GM12892 (cell line): Measurements from ENCODE around the gene HK1.
"Not testable (repeated sequence)": the region's sequence is repeated elsewhere in the genome, so short reads cannot be mapped to it uniquely, and the experiment has no call there.

Source experiments
- DNase-seq: peaks from one replicate; pipeline ENCODE4 v3.0.0; 2011; ENCODE audit not compliant: insufficient read length
- FAIRE-seq: peaks from 2 replicates; lab custom pipeline; 2011; peaks lifted over from hg19 to GRCh38; lab: Jason Lieb, UNC
- POLR2A ChIP-seq: IDR thresholded peaks from 2 replicates; pipeline ENCODE4 v1.6.1; 2011; ENCODE audit warnings: low read depth, low read length, control low read depth
- POLR2AphosphoS5 ChIP-seq: IDR thresholded peaks from 2 replicates; pipeline ENCODE4 v1.6.1; 2011; ENCODE audit warnings: low read depth, low read length, control low read depth
- TAF1 ChIP-seq: IDR thresholded peaks from 2 replicates; pipeline ENCODE4 v1.6.1; 2011; ENCODE audit warnings: low read depth, mild to moderate bottlenecking, control low read depth, low read length, borderline replicate concordance

Gene HK1

DNA sequence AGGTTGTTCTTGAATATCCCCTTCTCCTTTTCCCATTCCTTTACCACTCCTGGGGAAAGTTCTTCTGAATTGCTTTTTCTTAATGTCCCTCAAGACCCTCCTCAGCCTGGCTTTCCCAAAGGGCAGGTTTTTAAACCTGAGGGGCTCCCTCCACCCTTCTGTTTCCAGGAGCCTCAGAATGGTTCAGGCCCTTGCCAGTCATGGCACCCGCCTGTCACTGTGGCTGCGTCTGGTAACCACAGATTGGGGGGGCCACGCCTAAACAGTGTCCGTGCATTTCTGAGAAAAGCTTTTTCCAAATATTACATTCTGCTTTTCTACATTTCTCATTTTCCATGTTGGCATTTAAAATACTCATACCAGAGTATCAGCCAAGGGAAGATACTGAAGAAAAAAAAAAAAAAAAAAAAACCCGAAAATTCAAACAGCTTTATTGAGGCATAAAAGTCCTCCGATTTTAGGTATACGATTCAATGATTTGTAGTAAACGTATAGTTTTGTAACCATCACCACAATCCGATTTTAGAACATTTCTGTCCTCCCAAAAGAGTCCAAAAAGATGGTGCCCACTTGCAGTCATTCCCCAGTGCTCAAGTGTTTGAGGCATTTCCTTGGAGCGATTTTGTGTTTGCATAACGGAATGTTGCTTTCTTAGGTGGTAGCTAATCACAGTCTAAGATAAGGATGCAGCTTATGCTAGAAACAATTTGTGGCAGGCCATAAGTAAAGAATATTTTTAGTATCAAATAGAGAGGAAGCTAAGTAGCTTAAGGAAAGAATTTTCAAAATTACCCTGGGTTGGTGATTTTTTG is 36.0 kb upstream of the HK1 start:
- TF ChIP-seq POLR2AphosphoS5 = no peak
- no peak for TF ChIP-seq POLR2A
- no peak for FAIRE-seq
- DNase-seq = no peak

- no peak for FAIRE-seq
- no peak for TF ChIP-seq POLR2A
- TF ChIP-seq POLR2AphosphoS5 = no peak
- no peak for TF ChIP-seq TAF1
- no peak for DNase-seq
Observed at GRCh38 chr10:69242852-69243212, 35.5 kb upstream of the HK1 start.

DNA sequence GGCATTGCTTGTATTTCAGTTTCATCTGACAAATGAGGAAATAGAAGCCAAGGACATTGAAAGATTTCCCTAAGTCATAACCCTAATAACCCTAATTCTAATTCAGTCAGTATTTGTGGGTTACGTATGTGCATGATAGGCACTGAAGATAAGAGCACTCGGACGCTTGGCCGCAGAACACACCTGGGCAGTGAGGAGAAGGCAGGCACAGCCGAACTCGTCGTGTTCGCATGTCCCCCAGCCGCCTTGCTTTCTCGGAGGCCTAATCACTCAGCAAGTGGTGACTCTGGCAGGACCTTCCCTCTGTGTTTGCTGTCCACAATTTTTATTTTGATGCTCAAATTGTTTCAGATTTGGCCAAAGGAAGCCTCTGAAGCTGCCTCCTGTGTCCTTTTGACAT is 34.5 kb upstream of the HK1 start:
- no peak for DNase-seq
- FAIRE-seq = no peak
- TF ChIP-seq TAF1 = no peak
- no peak for TF ChIP-seq POLR2AphosphoS5
- TF ChIP-seq POLR2A = no peak

DNA sequence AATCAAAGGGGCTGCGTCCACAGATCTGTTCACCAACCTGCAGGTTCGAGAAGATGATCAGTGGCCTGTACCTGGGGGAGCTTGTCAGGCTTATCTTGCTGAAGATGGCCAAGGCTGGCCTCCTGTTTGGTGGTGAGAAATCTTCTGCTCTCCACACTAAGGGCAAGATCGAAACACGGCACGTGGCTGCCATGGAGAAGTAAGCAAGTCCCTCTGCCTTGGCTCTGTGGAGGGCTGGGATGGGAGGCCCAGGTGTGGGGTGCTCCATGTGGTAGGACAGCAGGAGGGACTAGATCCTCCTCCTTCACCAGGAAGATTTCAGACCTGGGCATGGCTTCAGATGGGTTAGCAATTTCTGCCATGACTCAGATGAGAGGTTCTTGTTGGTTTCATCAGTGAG is 32.3 kb upstream of the HK1 start:
- no peak for FAIRE-seq
- DNase-seq = no peak
- TF ChIP-seq POLR2AphosphoS5 = no peak

DNA sequence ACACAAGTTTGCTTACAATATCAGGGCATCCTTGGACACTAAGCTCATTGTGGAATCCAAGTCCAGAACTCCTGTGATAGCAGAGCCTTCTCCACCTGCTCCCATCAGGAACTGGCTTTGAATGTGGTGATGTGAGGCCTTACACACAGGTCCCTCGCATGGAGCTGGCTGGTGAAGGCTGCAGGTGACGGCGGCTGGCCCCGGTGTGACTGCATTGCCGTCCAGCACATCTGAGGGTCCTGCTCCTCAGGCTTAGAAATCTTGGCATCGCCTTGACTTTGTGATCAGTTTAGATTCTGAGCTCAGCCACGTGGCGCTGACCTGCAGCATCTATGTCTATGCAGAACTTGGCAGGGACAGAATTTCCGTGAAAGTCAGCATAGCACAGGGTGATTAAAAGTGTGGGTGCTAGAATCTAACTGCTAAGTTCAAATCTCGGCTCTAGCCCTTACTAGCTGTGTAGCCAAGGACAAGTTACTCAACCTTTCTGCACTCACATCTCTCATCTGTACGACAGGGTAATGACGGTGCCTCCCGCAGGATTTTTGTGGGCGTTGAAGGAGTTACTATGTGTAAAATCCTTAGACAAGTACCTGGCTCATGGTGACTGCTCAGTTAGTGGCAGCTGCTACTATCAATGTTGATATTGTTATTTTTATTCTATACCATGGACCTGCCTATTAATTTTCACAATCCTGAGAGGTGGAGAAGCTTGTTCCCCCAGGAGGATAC is 31.5 kb upstream of the HK1 start:
- no peak for DNase-seq
- TF ChIP-seq POLR2A (no peak), POLR2AphosphoS5 (no peak), TAF1 (no peak)
- no peak for FAIRE-seq

DNA sequence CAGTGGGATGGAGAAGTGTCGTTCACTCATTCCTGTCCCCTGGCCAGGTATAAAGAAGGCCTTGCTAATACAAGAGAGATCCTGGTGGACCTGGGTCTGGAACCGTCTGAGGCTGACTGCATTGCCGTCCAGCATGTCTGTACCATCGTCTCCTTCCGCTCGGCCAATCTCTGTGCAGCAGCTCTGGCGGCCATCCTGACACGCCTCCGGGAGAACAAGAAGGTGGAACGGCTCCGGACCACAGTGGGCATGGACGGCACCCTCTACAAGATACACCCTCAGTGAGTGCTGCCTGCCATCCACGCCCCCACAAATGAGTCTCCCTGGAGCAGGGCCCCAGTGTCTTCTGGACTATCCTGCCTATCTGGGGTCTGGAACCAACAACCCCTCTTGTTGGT is 31.0 kb upstream of the HK1 start:
- DNase-seq (no peak), FAIRE-seq (no peak)
- TF ChIP-seq POLR2A (no peak), TAF1 (no peak), POLR2AphosphoS5 (no peak)

- FAIRE-seq (no peak), DNase-seq (no peak)
- TF ChIP-seq POLR2A (no peak), TAF1 (no peak), POLR2AphosphoS5 (no peak)
Observed at GRCh38 chr10:69248117-69248730, 30.1 kb upstream of the HK1 start.

- TF ChIP-seq TAF1 (no peak), POLR2AphosphoS5 (no peak), POLR2A (no peak)
- FAIRE-seq (no peak), DNase-seq (no peak)
Observed at GRCh38 chr10:69250041-69250440, 28.3 kb upstream of the HK1 start.

DNA sequence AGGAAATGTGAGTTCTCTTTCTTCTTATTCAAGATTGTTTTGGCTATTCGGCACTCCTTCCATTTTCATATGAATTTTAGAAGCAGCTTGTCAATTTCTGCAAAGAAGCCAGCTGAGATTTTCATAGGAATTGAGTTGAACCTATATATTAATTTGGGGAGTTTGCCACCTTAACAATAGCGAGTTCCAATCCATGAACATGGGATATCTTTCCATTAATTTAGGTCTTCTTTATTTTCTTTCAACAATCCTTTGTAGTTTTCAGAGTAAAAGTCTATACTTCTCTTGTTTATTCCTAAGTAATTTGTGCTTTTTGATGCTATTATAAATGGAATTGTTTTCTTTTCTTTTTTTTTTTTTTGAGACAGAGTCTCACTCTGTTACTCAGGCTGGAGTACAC is 26.9 kb upstream of the HK1 start:
- not testable (repeated sequence) for FAIRE-seq, DNase-seq

- TF ChIP-seq POLR2AphosphoS5 (no peak), POLR2A (no peak), TAF1 (no peak)
- FAIRE-seq (no peak), DNase-seq (no peak)
Observed at GRCh38 chr10:69253171-69253570, 25.1 kb upstream of the HK1 start.

- FAIRE-seq (no peak), DNase-seq (no peak)
- TF ChIP-seq POLR2A (no peak), TAF1 (no peak), POLR2AphosphoS5 (no peak)
Observed at GRCh38 chr10:69254877-69255276, 23.4 kb upstream of the HK1 start.
